Liver (tissue), 9 donors: ENCODE measurements around the gene PREB. TPM values are rescaled to one million over a fixed set of nuclear protein-coding genes. Genes with fewer than 3 reads are reported as not detected.

Experiments
- DNase-seq: peaks from one replicate; pipeline ENCODE4 v3.0.0-alpha.2; 2017; ENCODE audit warnings: low spot score
- H3K27ac ChIP-seq, 2 donors: one replicate each; pipeline ENCODE4 v1.7.0; 2013; ENCODE audit warnings: inconsistent platforms in 2 of 2, low read length in 2 of 2, control low read depth in 1 of 2, low read depth in 1 of 2, mild to moderate bottlenecking in 1 of 2
- H3K27me3 ChIP-seq, 4 donors: one replicate each; pipeline versions ENCODE4 v1.6.1 to v1.7.0; 2013; ENCODE audit warnings: low read length in 3 of 4, inconsistent platforms in 1 of 4, mild to moderate bottlenecking in 1 of 4, moderate library complexity in 1 of 4; ENCODE audit not compliant: control insufficient read depth in 4 of 4, insufficient read depth in 4 of 4
- H3K36me3 ChIP-seq, 4 donors: one replicate each; pipeline versions ENCODE4 v1.6.1 to v1.7.0; 2013; ENCODE audit warnings: low read length in 3 of 4, mild to moderate bottlenecking in 3 of 4, low read depth in 1 of 4, moderate library complexity in 1 of 4; ENCODE audit not compliant: control insufficient read depth in 4 of 4, insufficient read depth in 3 of 4
- H3K4me1 ChIP-seq, 4 donors: one replicate each; pipeline versions ENCODE4 v1.6.1 to v1.7.0; 2013; ENCODE audit warnings: low read length in 3 of 4, mild to moderate bottlenecking in 3 of 4, moderate library complexity in 1 of 4; ENCODE audit not compliant: control insufficient read depth in 4 of 4, insufficient read depth in 4 of 4
- H3K4me3 ChIP-seq, 3 donors: one replicate each; pipeline versions ENCODE4 v1.6.1 to v1.7.0; 2013; ENCODE audit warnings: low read length in 3 of 3, control low read depth in 1 of 3, low read depth in 1 of 3, mild to moderate bottlenecking in 1 of 3
- H3K9ac ChIP-seq, 2 donors: one replicate each; pipeline ENCODE4 v1.7.0; 2013; ENCODE audit warnings: low read length in 2 of 2, mild to moderate bottlenecking in 2 of 2, moderate library complexity in 2 of 2, control low read depth in 1 of 2, low read depth in 1 of 2
- H3K9me3 ChIP-seq, 4 donors: one replicate each; pipeline versions ENCODE4 v1.6.1 to v1.7.0; 2013; ENCODE audit warnings: low read length in 3 of 4; ENCODE audit not compliant: control insufficient read depth in 4 of 4
- EGR1 ChIP-seq, 2 donors: IDR thresholded peaks; 2 replicates each; pipeline ENCODE4 v1.6.1; 2016 to 2018; ENCODE audit warnings: antibody characterized with exemption in 2 of 2, low read depth in 2 of 2
- FOXA1 ChIP-seq: IDR thresholded peaks from 2 replicates; pipeline ENCODE4 v1.6.1; 2016; ENCODE audit warnings: antibody characterized with exemption
- FOXA2 ChIP-seq: IDR thresholded peaks from 2 replicates; pipeline ENCODE4 v1.6.1; 2016; ENCODE audit warnings: antibody characterized with exemption
- GABPA ChIP-seq, 2 donors: IDR thresholded peaks in 1 of 2; conservative IDR thresholded peaks in 1 of 2; 2 replicates each; pipeline ENCODE4 v1.6.1; 2016; ENCODE audit warnings: antibody characterized with exemption in 2 of 2, mild to moderate bottlenecking in 1 of 2, moderate library complexity in 1 of 2
- HNF4A ChIP-seq, 2 donors: conservative IDR thresholded peaks; 2 replicates each; pipeline ENCODE4 v1.6.1; 2016; ENCODE audit warnings: antibody characterized with exemption in 2 of 2, mild to moderate bottlenecking in 2 of 2
- HNF4G ChIP-seq: IDR thresholded peaks from 2 replicates; pipeline ENCODE4 v1.6.1; 2016; ENCODE audit warnings: antibody characterized with exemption
- JUND ChIP-seq, 2 donors: IDR thresholded peaks; 2 replicates each; pipeline ENCODE4 v1.6.1; 2016; ENCODE audit warnings: antibody characterized with exemption in 2 of 2
- NR2F2 ChIP-seq: IDR thresholded peaks from 2 replicates; pipeline ENCODE4 v1.6.1; 2016; ENCODE audit warnings: antibody characterized with exemption
- RAD21 ChIP-seq, 2 donors: IDR thresholded peaks; 2 replicates each; pipeline ENCODE4 v1.6.1; 2016; ENCODE audit warnings: antibody characterized with exemption in 2 of 2, mild to moderate bottlenecking in 2 of 2
- RXRA ChIP-seq, 2 donors: IDR thresholded peaks; 2 replicates each; pipeline ENCODE4 v1.6.1; 2017 to 2018; ENCODE audit warnings: antibody characterized with exemption in 2 of 2, mild to moderate bottlenecking in 1 of 2
- SP1 ChIP-seq: IDR thresholded peaks from 2 replicates; pipeline ENCODE4 v1.6.1; 2018; ENCODE audit warnings: antibody characterized with exemption, mild to moderate bottlenecking
- TAF1 ChIP-seq: conservative IDR thresholded peaks from 2 replicates; pipeline ENCODE4 v1.6.1; 2016; ENCODE audit warnings: antibody characterized with exemption, mild to moderate bottlenecking
- YY1 ChIP-seq: IDR thresholded peaks from 2 replicates; pipeline ENCODE4 v1.6.1; 2016; ENCODE audit warnings: antibody characterized with exemption, mild to moderate bottlenecking
- WGBS: extraction: QIAGEN DNeasy Blood & Tissue Kit; methylation state at CpG from one replicate; pipeline ENCODE4 v1.1.7; 2013; 5-methylcytosine and 5-hydroxymethylcytosine counted together
- polyA plus RNA-seq, 2 donors: library from polyadenylated mRNA; stranded (reverse) in 1 of 2; unstranded in 1 of 2; fragments of 200-250 nt in 1 of 2; fragments of >200 nt in 1 of 2; fragmentation: Nextera tagmentation in 1 of 2; extraction: Ambion mirVana in 1 of 2; gene quantifications; one replicate each; pipeline versions ENCODE4 v1.2.1 to v1.2.3, GENCODE V29; 2013 to 2015
- total RNA-seq, 2 donors: library from RNA; depleted of rRNA; stranded (reverse); fragments of >200 nt; gene quantifications; one replicate each; pipeline ENCODE4 v1.2.3, GENCODE V29; 2014
- TF ChIP-seq, protein P1 (sequence below): IDR thresholded peaks from 2 replicates; pipeline ENCODE4 v1.6.1; 2016; ENCODE audit warnings: antibody characterized with exemption
- TF ChIP-seq, protein P2 (sequence below): IDR thresholded peaks from 2 replicates; pipeline ENCODE4 v1.6.1; 2016; ENCODE audit warnings: antibody characterized with exemption, mild to moderate bottlenecking
- TF ChIP-seq, protein P3 (sequence below): IDR thresholded peaks from 2 replicates; pipeline ENCODE4 v1.6.1; 2016; ENCODE audit warnings: antibody characterized with exemption
- TF ChIP-seq, protein P4 (sequence below): fragments of 150-350 bp; IDR thresholded peaks from 2 replicates; pipeline ENCODE4 v1.5.1; 2017; ENCODE audit warnings: improper control_type of control experiment, low read depth, low read length; ENCODE audit not compliant: missing input control
- TF ChIP-seq, protein P5 (sequence below): IDR thresholded peaks from 2 replicates; pipeline ENCODE4 v1.6.1; 2016; ENCODE audit warnings: antibody characterized with exemption
- donor health status: healthy.
- donor health status: healthy.
- donor health status: healthy.
- donor health status: healthy.
- donor health status: healthy.

The PREB gene
- total and polyA plus RNA-seq, 4 donors: 21.5 to 98.4 (median 60.9) TPM

DNA sequence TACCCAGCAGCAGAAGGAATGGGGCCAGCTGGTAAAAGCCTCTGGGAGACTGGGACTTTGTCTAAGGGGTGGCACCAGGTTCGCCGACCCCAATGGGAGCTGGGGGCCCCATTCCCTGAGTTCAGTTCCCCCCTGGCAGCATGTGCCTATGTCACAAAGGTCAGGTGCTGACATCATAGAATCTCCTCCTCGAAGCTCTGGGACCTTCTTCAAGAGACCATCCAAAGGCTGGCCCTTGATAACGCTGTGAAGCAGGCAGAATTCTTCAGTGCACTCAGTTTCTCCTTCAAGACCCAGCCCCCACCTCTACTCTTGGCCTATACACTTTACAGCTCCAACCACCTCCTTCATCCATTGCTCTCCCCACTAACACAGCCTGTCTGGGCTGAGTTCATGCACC, 4.9 kb upstream of the PREB start, which contains the start of gene PRR30:
PRR30 (minus strand) TSS at position 101 of the 400 bp plus-strand sequence. CDS start 1,081 bp downstream, outside the sequence.
- DNase-seq: no peak
- H3K27ac ChIP-seq: no peak within 1 kb of the TSS
- WGBS: 81% methylated on average over 4 of the region's 4 CpGs
- TF ChIP-seq, protein P1, sequence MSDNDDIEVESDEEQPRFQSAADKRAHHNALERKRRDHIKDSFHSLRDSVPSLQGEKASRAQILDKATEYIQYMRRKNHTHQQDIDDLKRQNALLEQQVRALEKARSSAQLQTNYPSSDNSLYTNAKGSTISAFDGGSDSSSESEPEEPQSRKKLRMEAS: no peak
- TF ChIP-seq RAD21 (IDR thresholded peaks at IDR 0.05) (no peak), JUND (IDR thresholded peaks at IDR 0.05) (no peak)
- no peaks in the 10 kb centered on the region for H3K9me3 ChIP-seq
- H3K27me3 ChIP-seq: peaks cover 0 to 2% (median 0%) of the 10 kb centered on the region in 4 donors
- H3K36me3 ChIP-seq: no peaks in the 10 kb centered on the region
- no peak within 1 kb of the TSS for H3K4me3 ChIP-seq
- H3K9ac ChIP-seq: no peak within 1 kb of the TSS
- H3K4me1 ChIP-seq: no peaks in the 10 kb centered on the region

DNA sequence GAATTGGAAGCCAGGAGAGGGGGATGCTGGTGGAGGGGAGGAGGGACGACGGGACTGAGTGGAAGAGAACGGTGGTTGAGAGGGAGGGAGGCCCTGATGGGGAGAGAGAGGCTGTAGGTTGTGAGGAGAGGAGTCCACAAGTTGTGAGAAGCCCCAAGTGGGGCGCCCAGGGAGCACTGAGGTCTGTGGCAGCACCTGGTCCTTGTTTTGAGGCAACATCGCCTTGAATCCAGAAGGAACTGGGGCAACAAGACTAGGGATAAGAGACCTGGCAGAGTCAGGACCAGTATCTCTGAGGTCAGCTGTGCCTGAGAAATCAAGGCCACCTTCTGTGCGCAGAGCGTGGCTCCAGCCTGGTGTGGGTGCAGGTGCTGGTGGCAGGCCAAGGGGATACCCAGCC, 3.7 kb upstream of the PREB start:
- 92% methylated on average over 7 of the region's 7 CpGs for WGBS
- Histone ChIP-seq H3K9ac (no peak overlapping the region), H3K4me3 (no peak overlapping the region), H3K36me3 (no peaks in the 10 kb centered on the region), H3K27me3 (no peaks in the 10 kb centered on the region), H3K9me3 (no peaks in the 10 kb centered on the region), H3K4me1 (peaks cover 0 to 8% (median 5%) of the 10 kb centered on the region in 4 donors), H3K27ac (no peak overlapping the region)
- DNase-seq: no peak
- TF ChIP-seq EGR1 (IDR thresholded peaks at IDR 0.05; ENCODE audit: low read depth in 2 of 2) (no peak), JUND (IDR thresholded peaks at IDR 0.05) (no peak), HNF4A (conservative IDR thresholded peaks at IDR 0.05) (no peak), GABPA (IDR thresholded peaks at IDR 0.05 in 1 of 2, conservative IDR thresholded peaks at IDR 0.05 in 1 of 2) (no peak), FOXA1 (no peak), FOXA2 (no peak), TAF1 (no peak), NR2F2 (no peak), SP1 (no peak), RXRA (IDR thresholded peaks at IDR 0.05) (no peak), YY1 (no peak), HNF4G (no peak), RAD21 (IDR thresholded peaks at IDR 0.05) (no peak)
- TF ChIP-seq, protein P2, sequence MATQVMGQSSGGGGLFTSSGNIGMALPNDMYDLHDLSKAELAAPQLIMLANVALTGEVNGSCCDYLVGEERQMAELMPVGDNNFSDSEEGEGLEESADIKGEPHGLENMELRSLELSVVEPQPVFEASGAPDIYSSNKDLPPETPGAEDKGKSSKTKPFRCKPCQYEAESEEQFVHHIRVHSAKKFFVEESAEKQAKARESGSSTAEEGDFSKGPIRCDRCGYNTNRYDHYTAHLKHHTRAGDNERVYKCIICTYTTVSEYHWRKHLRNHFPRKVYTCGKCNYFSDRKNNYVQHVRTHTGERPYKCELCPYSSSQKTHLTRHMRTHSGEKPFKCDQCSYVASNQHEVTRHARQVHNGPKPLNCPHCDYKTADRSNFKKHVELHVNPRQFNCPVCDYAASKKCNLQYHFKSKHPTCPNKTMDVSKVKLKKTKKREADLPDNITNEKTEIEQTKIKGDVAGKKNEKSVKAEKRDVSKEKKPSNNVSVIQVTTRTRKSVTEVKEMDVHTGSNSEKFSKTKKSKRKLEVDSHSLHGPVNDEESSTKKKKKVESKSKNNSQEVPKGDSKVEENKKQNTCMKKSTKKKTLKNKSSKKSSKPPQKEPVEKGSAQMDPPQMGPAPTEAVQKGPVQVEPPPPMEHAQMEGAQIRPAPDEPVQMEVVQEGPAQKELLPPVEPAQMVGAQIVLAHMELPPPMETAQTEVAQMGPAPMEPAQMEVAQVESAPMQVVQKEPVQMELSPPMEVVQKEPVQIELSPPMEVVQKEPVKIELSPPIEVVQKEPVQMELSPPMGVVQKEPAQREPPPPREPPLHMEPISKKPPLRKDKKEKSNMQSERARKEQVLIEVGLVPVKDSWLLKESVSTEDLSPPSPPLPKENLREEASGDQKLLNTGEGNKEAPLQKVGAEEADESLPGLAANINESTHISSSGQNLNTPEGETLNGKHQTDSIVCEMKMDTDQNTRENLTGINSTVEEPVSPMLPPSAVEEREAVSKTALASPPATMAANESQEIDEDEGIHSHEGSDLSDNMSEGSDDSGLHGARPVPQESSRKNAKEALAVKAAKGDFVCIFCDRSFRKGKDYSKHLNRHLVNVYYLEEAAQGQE: no peak
- TF ChIP-seq, protein P3, sequence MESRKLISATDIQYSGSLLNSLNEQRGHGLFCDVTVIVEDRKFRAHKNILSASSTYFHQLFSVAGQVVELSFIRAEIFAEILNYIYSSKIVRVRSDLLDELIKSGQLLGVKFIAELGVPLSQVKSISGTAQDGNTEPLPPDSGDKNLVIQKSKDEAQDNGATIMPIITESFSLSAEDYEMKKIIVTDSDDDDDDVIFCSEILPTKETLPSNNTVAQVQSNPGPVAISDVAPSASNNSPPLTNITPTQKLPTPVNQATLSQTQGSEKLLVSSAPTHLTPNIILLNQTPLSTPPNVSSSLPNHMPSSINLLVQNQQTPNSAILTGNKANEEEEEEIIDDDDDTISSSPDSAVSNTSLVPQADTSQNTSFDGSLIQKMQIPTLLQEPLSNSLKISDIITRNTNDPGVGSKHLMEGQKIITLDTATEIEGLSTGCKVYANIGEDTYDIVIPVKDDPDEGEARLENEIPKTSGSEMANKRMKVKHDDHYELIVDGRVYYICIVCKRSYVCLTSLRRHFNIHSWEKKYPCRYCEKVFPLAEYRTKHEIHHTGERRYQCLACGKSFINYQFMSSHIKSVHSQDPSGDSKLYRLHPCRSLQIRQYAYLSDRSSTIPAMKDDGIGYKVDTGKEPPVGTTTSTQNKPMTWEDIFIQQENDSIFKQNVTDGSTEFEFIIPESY: no peak
- TF ChIP-seq, protein P1: no peak
- TF ChIP-seq, protein P4, sequence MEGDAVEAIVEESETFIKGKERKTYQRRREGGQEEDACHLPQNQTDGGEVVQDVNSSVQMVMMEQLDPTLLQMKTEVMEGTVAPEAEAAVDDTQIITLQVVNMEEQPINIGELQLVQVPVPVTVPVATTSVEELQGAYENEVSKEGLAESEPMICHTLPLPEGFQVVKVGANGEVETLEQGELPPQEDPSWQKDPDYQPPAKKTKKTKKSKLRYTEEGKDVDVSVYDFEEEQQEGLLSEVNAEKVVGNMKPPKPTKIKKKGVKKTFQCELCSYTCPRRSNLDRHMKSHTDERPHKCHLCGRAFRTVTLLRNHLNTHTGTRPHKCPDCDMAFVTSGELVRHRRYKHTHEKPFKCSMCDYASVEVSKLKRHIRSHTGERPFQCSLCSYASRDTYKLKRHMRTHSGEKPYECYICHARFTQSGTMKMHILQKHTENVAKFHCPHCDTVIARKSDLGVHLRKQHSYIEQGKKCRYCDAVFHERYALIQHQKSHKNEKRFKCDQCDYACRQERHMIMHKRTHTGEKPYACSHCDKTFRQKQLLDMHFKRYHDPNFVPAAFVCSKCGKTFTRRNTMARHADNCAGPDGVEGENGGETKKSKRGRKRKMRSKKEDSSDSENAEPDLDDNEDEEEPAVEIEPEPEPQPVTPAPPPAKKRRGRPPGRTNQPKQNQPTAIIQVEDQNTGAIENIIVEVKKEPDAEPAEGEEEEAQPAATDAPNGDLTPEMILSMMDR: no peak
- TF ChIP-seq, protein P5, sequence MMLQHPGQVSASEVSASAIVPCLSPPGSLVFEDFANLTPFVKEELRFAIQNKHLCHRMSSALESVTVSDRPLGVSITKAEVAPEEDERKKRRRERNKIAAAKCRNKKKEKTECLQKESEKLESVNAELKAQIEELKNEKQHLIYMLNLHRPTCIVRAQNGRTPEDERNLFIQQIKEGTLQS: no peak
